ENCODE results near the gene WDR33.

WDR33 gene

DNA sequence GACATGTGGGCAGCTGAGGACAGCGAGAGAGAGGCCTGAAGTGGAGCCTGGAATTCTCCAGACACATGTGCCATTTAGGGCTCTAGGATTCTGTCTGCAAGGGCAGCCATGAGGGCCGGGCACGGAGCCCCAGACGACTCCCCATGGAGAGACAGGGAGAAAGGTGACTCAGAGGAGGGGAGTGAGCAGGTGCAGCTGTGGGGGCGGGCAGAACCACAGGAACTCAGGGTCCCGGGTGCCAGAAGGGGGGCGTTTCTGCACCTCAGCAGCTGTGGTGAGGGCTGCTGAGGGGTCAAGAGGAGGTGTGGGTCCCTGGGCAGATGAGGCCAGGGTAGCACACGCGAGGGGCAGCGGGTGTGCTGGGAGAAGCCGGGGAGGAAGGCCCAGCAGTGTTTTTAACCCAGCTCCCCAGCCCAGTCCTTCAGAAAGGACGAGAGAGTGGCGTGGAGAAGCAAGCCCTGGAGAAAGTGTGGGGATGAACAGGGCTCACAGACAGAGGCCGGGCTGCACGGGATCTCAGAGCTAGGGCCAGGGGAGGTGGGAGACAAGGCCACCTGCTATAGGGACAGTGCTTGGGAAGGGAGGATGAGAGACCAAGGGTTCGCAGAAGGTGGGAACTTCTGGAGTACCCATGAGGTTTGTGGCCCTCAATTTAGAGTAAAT lies 157.4 kb downstream of the WDR33 start:
- DNase-seq: no peak

DNA sequence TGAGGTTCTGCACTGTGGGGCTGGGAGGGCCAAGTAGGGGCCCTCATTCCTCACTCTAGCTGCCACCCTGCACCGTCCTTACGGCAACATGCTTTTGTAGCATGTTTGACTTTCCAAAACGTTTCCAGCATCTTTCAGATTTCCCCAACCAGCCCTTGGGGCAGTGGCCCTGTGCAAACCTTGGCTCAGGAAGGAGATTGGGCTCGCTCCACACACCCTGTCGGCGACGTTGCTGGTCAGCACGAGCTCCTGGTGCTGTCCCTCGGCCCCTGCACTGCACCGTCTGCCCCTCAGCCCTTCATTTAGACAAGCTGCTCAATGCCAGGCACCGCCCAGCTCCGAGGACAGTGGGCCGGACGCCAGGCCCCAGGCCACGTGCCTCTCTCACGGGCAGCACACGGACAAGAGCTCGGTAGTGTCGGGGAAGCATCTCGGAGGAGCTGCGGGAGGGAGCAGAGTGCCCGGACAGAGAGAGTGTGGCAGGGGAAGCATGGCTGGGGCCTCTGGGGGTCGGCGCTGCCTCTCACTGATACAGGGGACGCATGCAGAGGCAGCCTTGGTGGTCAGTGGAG lies 158.1 kb downstream of the WDR33 start:
- DNase-seq: no peak

DNA sequence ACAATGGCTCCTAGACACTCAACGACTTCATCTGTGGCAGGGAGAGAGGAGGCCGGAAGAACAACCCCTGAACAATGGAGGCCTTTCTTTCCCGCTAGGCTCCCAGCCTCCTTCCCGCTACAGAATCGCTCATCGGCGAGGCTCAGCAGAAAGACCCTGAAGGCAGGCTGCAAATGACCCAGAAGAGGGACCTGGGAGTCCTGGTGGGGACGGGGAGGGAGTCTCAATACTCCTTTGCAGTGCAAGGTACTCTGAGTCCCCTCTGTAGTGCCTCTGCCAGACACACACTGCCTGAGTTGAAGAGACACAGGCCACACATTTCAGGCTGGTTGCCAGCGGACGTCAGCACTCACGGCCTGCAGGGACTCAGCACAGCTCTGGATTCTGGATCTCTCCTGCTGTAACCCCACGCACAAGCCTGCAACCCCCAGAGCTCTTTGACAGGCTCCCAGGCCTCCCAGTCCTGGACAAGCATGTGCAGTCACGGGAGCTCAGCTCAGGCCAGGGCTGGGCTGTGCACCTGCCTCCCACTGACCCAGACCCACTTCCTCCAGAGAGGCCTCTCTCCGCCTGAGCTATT lies 158.9 kb downstream of the WDR33 start:
- no peak for DNase-seq

DNA sequence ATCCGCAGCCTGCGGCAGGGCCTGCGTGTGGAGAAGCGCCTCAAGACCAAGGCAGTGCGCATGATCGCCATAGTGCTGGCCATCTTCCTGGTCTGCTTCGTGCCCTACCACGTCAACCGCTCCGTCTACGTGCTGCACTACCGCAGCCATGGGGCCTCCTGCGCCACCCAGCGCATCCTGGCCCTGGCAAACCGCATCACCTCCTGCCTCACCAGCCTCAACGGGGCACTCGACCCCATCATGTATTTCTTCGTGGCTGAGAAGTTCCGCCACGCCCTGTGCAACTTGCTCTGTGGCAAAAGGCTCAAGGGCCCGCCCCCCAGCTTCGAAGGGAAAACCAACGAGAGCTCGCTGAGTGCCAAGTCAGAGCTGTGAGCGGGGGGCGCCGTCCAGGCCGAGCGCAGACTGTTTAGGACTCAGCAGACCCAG lies 159.6 kb downstream of the WDR33 start:
- no peak for DNase-seq
